CD4-positive, alpha-beta T cell (primary cell): ENCODE data around the gene JARID2. TPM values are rescaled to one million over a fixed set of nuclear protein-coding genes. Genes with fewer than 3 reads are reported as not detected.

Experiments
- ATAC-seq: fragments of 200-7000 bp; cut with Tn5 transposase; one replicate; pipeline ENCODE4 v1.10.0; 2022; ENCODE audit warnings: mild to moderate bottlenecking; ENCODE audit not compliant: poor library complexity
- CTCF ChIA-PET: fragments of 350-600 bp; sonication (Branson Sonifier 250); formaldehyde crosslinking; loops from one replicate; lab custom pipeline; 2021; ENCODE audit warnings: antibody characterized with exemption, inconsistent platforms; lab: Charles Lee
- POLR2A ChIA-PET: fragments of 350-600 bp; sonication (Branson Sonifier 250); formaldehyde crosslinking; loops from one replicate; lab custom pipeline; 2021; ENCODE audit warnings: antibody characterized with exemption, inconsistent platforms; lab: Charles Lee
- DNase-seq, 14 experiments: peaks; one replicate each; pipeline ENCODE4 v3.0.0-alpha.2; 2013 to 2020; ENCODE audit warnings: mixed read lengths in 2 of 14
- H3K27ac ChIP-seq, 2 donors: one replicate each; pipeline versions ENCODE4 v1.5.1 to v1.7.0; 2013; ENCODE audit warnings: low read length in 2 of 2, low read depth in 1 of 2, mild to moderate bottlenecking in 1 of 2
- H3K27me3 ChIP-seq, 2 experiments: 1 replicate in 1 of 2; 2 replicates in 1 of 2; pipeline versions ENCODE4 v1.6.1 to v1.7.0; 2013; ENCODE audit warnings: low read length in 2 of 2, control low read depth in 1 of 2, mild to moderate bottlenecking in 1 of 2, moderate library complexity in 1 of 2; ENCODE audit not compliant: insufficient read depth in 2 of 2, control insufficient read depth in 1 of 2
- H3K36me3 ChIP-seq: one replicate; pipeline ENCODE4 v1.6.1; 2013; ENCODE audit warnings: low read length, control low read depth; ENCODE audit not compliant: insufficient read depth
- H3K4me1 ChIP-seq: one replicate; pipeline ENCODE4 v1.6.1; 2013; ENCODE audit warnings: low read length, control low read depth; ENCODE audit not compliant: insufficient read depth
- H3K4me3 ChIP-seq: one replicate; pipeline ENCODE4 v1.5.1; 2013; ENCODE audit warnings: mild to moderate bottlenecking, low read length, moderate library complexity
- H3K9me3 ChIP-seq, 2 experiments: 1 replicate in 1 of 2; 2 replicates in 1 of 2; pipeline versions ENCODE4 v1.6.1 to v1.7.0; 2013; ENCODE audit warnings: low read length in 2 of 2, mild to moderate bottlenecking in 2 of 2, control low read depth in 1 of 2, moderate library complexity in 1 of 2; ENCODE audit not compliant: control insufficient read depth in 1 of 2, insufficient read depth in 1 of 2
- H3K27ac Mint-ChIP-seq: one replicate; pipeline ENCODE4 v1.8.0; 2020; ENCODE audit warnings: mixed read lengths
- H3K27me3 Mint-ChIP-seq: one replicate; pipeline ENCODE4 v1.8.0; 2021; ENCODE audit warnings: mixed read lengths
- H3K36me3 Mint-ChIP-seq: one replicate; pipeline ENCODE4 v1.8.0; 2021; ENCODE audit warnings: low read depth, mixed read lengths
- H3K4me1 Mint-ChIP-seq: one replicate; pipeline ENCODE4 v1.8.0; 2021; ENCODE audit warnings: low read depth, mixed read lengths
- H3K4me3 Mint-ChIP-seq: one replicate; pipeline ENCODE4 v1.8.0; 2020; ENCODE audit warnings: mild to moderate bottlenecking, mixed read lengths
- H3K9me3 Mint-ChIP-seq: one replicate; pipeline ENCODE4 v1.8.0; 2020; ENCODE audit warnings: mixed read lengths
- CTCF ChIP-seq: fragments of 200-600 bp; IDR thresholded peaks from one replicate; pipeline ENCODE4 v1.8.0; 2022; ENCODE audit warnings: antibody characterized with exemption, mild to moderate bottlenecking
- intact Hi-C, 2 experiments: fragments of 100-400 bp; cut with DNase I in 1 of 2; cut with micrococcal nuclease in 1 of 2; formaldehyde crosslinking; loops; one replicate each; pipeline versions ENCODE4 v1.15.1 to v1.9.0; 2023 to 2025; cut with DNase I, micrococcal nuclease
- total RNA-seq, 174 experiments: library from RNA in 2 of 174; stranded (reverse) in 2 of 174; gene quantifications; one replicate each; pipeline ENCODE4 v1.2.3 and lab custom pipeline; 2021 to 2026

The JARID2 gene
- total RNA-seq, 2 experiments from 2014 or later: 32.0 to 33.0 TPM

GRCh38 chr6:15384901-15385300, 139.0 kb downstream of the JARID2 start:
- Histone ChIP-seq H3K27ac (no peak overlapping the region), H3K4me1 (peaks cover 46% of the 10 kb centered on the region), H3K9me3 (no peaks in the 10 kb centered on the region), H3K27me3 (no peaks in the 10 kb centered on the region), H3K4me3 (no peak overlapping the region), H3K36me3 (no peaks in the 10 kb centered on the region)
- Mint-ChIP-seq H3K4me3 (no peak overlapping the region), H3K27ac (peak overlapping the region; percentile 4), H3K36me3 (no peaks in the 10 kb centered on the region), H3K9me3 (no peaks in the 10 kb centered on the region), H3K4me1 (peaks cover 90% of the 10 kb centered on the region), H3K27me3 (no peaks in the 10 kb centered on the region)
- intact Hi-C loops: loop anchor here in 1 of 2 experiments (5.0 kb wide), 2 partner anchors 138 to 1173 kb away; partner anchors contain the start of gene JARID2
- ChIA-PET POLR2A (no interaction called here), CTCF (no interaction called here)
- ATAC-seq (no peak), DNase-seq (no peak)
- no peak for TF ChIP-seq CTCF

GRCh38 chr6:15385521-15385920, 139.7 kb downstream of the JARID2 start:
- ChIA-PET POLR2A (interaction anchor here (1.4 kb wide), 1 partner anchor 20 kb away, joined by 3 read pairs; no protein-coding TSS in a partner anchor), CTCF (interaction anchor here (1.5 kb wide), 1 partner anchor 15 kb away, joined by 4 read pairs; no protein-coding TSS in a partner anchor)
- H3K9me3 Mint-ChIP-seq: no peaks in the 10 kb centered on the region
- DNase-seq (no peak), ATAC-seq (no peak)
- H3K36me3 Mint-ChIP-seq: no peaks in the 10 kb centered on the region
- peaks cover 53% of the 10 kb centered on the region for H3K4me1 ChIP-seq
- no peaks in the 10 kb centered on the region for H3K27me3 ChIP-seq
- H3K27ac ChIP-seq: no peak overlapping the region
- TF ChIP-seq CTCF: no peak
- H3K4me3 Mint-ChIP-seq: no peak overlapping the region
- intact Hi-C loops: loop anchor here in 1 of 2 experiments (5.0 kb wide), 2 partner anchors 138 to 1173 kb away; partner anchors contain the start of gene JARID2
- peak overlapping the region; percentile 16 for H3K27ac Mint-ChIP-seq
- no peaks in the 10 kb centered on the region for H3K9me3 ChIP-seq
- H3K27me3 Mint-ChIP-seq: no peaks in the 10 kb centered on the region
- no peak overlapping the region for H3K4me3 ChIP-seq
- H3K4me1 Mint-ChIP-seq: peaks cover 90% of the 10 kb centered on the region
- peaks cover under 1% of the 10 kb centered on the region for H3K36me3 ChIP-seq

GRCh38 chr6:15386110-15386755, 140.4 kb downstream of the JARID2 start:
- peaks cover 50% of the 10 kb centered on the region for H3K4me1 ChIP-seq
- ChIA-PET CTCF (interaction anchor here (1.5 kb wide), 1 partner anchor 14 kb away, joined by 4 read pairs; no protein-coding TSS in a partner anchor), POLR2A (interaction anchor here (1.4 kb wide), 1 partner anchor 21 kb away, joined by 3 read pairs; no protein-coding TSS in a partner anchor)
- no peak overlapping the region for H3K4me3 ChIP-seq
- ATAC-seq: no peak
- no peak overlapping the region for H3K27ac ChIP-seq
- intact Hi-C loops: loop anchor here in 1 of 2 experiments (5.0 kb wide), 2 partner anchors 139 to 1174 kb away; partner anchors contain the start of gene JARID2
- no peaks in the 10 kb centered on the region for H3K9me3 ChIP-seq
- Mint-ChIP-seq H3K4me3 (no peak overlapping the region), H3K4me1 (peaks cover 93% of the 10 kb centered on the region), H3K27ac (peak overlapping the region; percentile 16), H3K36me3 (no peaks in the 10 kb centered on the region), H3K9me3 (no peaks in the 10 kb centered on the region), H3K27me3 (no peaks in the 10 kb centered on the region)
- H3K27me3 ChIP-seq: no peaks in the 10 kb centered on the region
- no peak for TF ChIP-seq CTCF
- peaks cover 3% of the 10 kb centered on the region for H3K36me3 ChIP-seq
- DNase-seq: no peak
